H9 (cell line): Measurements from ENCODE around the gene ULK4. TPM values are rescaled to one million over a fixed set of nuclear protein-coding genes. Genes with fewer than 3 reads are reported as not detected.

Experiments
- DNase-seq: peaks from one replicate; pipeline ENCODE4 v3.0.0-alpha.2; 2017
- H2AFZ ChIP-seq: one replicate; pipeline ENCODE4 v1.6.1; 2013; ENCODE audit warnings: mild to moderate bottlenecking, low read length, control low read depth, moderate library complexity
- H2AK5ac ChIP-seq: 2 replicates; pipeline ENCODE4 v1.6.1; 2013; ENCODE audit warnings: low read length, control low read depth, mixed read lengths; ENCODE audit not compliant: insufficient read length
- H2BK120ac ChIP-seq: one replicate; pipeline ENCODE4 v1.6.1; 2013; ENCODE audit warnings: low read depth, mild to moderate bottlenecking, low read length, control low read depth, inconsistent platforms; ENCODE audit not compliant: poor library complexity, severe bottlenecking
- H2BK12ac ChIP-seq: 2 replicates; pipeline ENCODE4 v1.6.1; 2013; ENCODE audit warnings: low read length, control low read depth, mixed read lengths, low read depth; ENCODE audit not compliant: insufficient read length
- H2BK15ac ChIP-seq: 2 replicates; pipeline ENCODE4 v1.6.1; 2013; ENCODE audit warnings: low read depth, low read length, control low read depth
- H2BK20ac ChIP-seq: one replicate; pipeline ENCODE4 v1.6.1; 2013; ENCODE audit warnings: low read depth, mild to moderate bottlenecking, low read length, control low read depth, inconsistent platforms; ENCODE audit not compliant: poor library complexity, severe bottlenecking
- H2BK5ac ChIP-seq: 2 replicates; pipeline ENCODE4 v1.6.1; 2013; ENCODE audit warnings: low read length, control low read depth, mixed read lengths; ENCODE audit not compliant: insufficient read length
- H3K14ac ChIP-seq: 2 replicates; pipeline ENCODE4 v1.6.1; 2013; ENCODE audit warnings: low read length, control low read depth; ENCODE audit not compliant: insufficient read depth
- H3K18ac ChIP-seq: 2 replicates; pipeline ENCODE4 v1.6.1; 2013; ENCODE audit warnings: low read depth, mild to moderate bottlenecking, mixed read lengths, low read length, control low read depth; ENCODE audit not compliant: insufficient read length
- H3K23ac ChIP-seq: 2 replicates; pipeline ENCODE4 v1.6.1; 2013; ENCODE audit warnings: low read length, control low read depth, mixed read lengths, low read depth; ENCODE audit not compliant: insufficient read length
- H3K23me2 ChIP-seq: 2 replicates; pipeline ENCODE4 v1.6.1; 2013; ENCODE audit warnings: low read depth, mild to moderate bottlenecking, mixed read lengths, low read length, control low read depth; ENCODE audit not compliant: insufficient read length, poor library complexity, severe bottlenecking
- H3K27ac ChIP-seq: 2 replicates; pipeline ENCODE4 v1.5.1; 2013; ENCODE audit warnings: low read length, control low read depth, mixed read lengths, low read depth; ENCODE audit not compliant: insufficient read length
- H3K27me3 ChIP-seq: 2 replicates; pipeline ENCODE4 v1.6.1; 2013; ENCODE audit warnings: low read length, control low read depth, inconsistent platforms; ENCODE audit not compliant: insufficient read depth
- H3K4ac ChIP-seq: 2 replicates; pipeline ENCODE4 v1.6.1; 2013; ENCODE audit warnings: low read depth, mild to moderate bottlenecking, control low read depth, inconsistent platforms, low read length, moderate library complexity
- H3K4me1 ChIP-seq: 2 replicates; pipeline ENCODE4 v1.6.1; 2013; ENCODE audit warnings: low read length, control low read depth, inconsistent platforms; ENCODE audit not compliant: insufficient read depth
- H3K4me2 ChIP-seq: 2 replicates; pipeline ENCODE4 v1.6.1; 2013; ENCODE audit warnings: low read length, control low read depth, mixed read lengths; ENCODE audit not compliant: insufficient read length, insufficient read depth
- H3K56ac ChIP-seq: 2 replicates; pipeline ENCODE4 v1.6.1; 2013; ENCODE audit warnings: low read depth, mild to moderate bottlenecking, mixed read lengths, low read length, control low read depth; ENCODE audit not compliant: insufficient read length
- H3K79me1 ChIP-seq: 2 replicates; pipeline ENCODE4 v1.6.1; 2013; ENCODE audit warnings: low read depth, mild to moderate bottlenecking, moderate library complexity, low read length, control low read depth, inconsistent platforms; ENCODE audit not compliant: insufficient read depth, poor library complexity, severe bottlenecking
- H3K79me2 ChIP-seq: 2 replicates; pipeline ENCODE4 v1.6.1; 2013; ENCODE audit warnings: low read length, control low read depth, inconsistent platforms; ENCODE audit not compliant: insufficient read depth
- H3K9ac ChIP-seq: 2 replicates; pipeline ENCODE4 v1.6.1; 2013; ENCODE audit warnings: low read length, control low read depth, mixed read lengths; ENCODE audit not compliant: insufficient read length; ENCODE audit errors: extremely low read depth
- H3K9me3 ChIP-seq: one replicate; pipeline ENCODE4 v1.6.1; 2013; ENCODE audit warnings: low read depth, low read length, inconsistent platforms; ENCODE audit not compliant: control insufficient read depth
- H3T11ph ChIP-seq: one replicate; pipeline ENCODE4 v1.6.1; 2013; ENCODE audit warnings: mild to moderate bottlenecking, low read length, control low read depth, inconsistent platforms
- H4K20me1 ChIP-seq: one replicate; pipeline ENCODE4 v1.6.1; 2013; ENCODE audit not compliant: control insufficient read depth, insufficient read length, insufficient read depth
- H4K5ac ChIP-seq: 2 replicates; pipeline ENCODE4 v1.6.1; 2013; ENCODE audit warnings: low read depth, mild to moderate bottlenecking, mixed read lengths, low read length, control low read depth; ENCODE audit not compliant: insufficient read length
- H4K8ac ChIP-seq: replicated peaks from 2 replicates; pipeline ENCODE4 v1.6.1; 2013; ENCODE audit warnings: low read length, control low read depth, mixed read lengths, low read depth; ENCODE audit not compliant: insufficient read length
- H4K91ac ChIP-seq: 2 replicates; pipeline ENCODE4 v1.6.1; 2013; ENCODE audit warnings: low read depth, mild to moderate bottlenecking, moderate library complexity, mixed read lengths, low read length, control low read depth; ENCODE audit not compliant: insufficient read length
- H3K27ac Mint-ChIP-seq, 3 experiments: 2 replicates in 2 of 3; 3 replicates in 1 of 3; pipeline ENCODE4 v1.8.0; 2020 to 2021; ENCODE audit warnings: mixed read lengths in 3 of 3, mild to moderate bottlenecking in 1 of 3, moderate library complexity in 1 of 3
- H3K27me3 Mint-ChIP-seq: 2 replicates; pipeline ENCODE4 v1.8.0; 2021; ENCODE audit warnings: low read depth, mild to moderate bottlenecking, moderate library complexity, mixed read lengths
- H3K36me3 Mint-ChIP-seq, 3 experiments: 2 replicates in 2 of 3; 3 replicates in 1 of 3; pipeline ENCODE4 v1.8.0; 2020 to 2021; ENCODE audit warnings: low read depth in 3 of 3, mixed read lengths in 3 of 3; ENCODE audit not compliant: insufficient read depth in 1 of 3
- H3K4me1 Mint-ChIP-seq, 2 experiments: 2 replicates each; pipeline ENCODE4 v1.8.0; 2020; ENCODE audit warnings: mixed read lengths in 2 of 2
- H3K4me3 Mint-ChIP-seq, 2 experiments: 2 replicates in 1 of 2; 3 replicates in 1 of 2; pipeline ENCODE4 v1.8.0; 2020 to 2021; ENCODE audit warnings: mild to moderate bottlenecking in 2 of 2, mixed read lengths in 2 of 2, moderate library complexity in 1 of 2
- H3K9me3 Mint-ChIP-seq, 2 experiments: 2 replicates in 1 of 2; 3 replicates in 1 of 2; pipeline ENCODE4 v1.8.0; 2020; ENCODE audit warnings: mild to moderate bottlenecking in 2 of 2, mixed read lengths in 2 of 2, moderate library complexity in 1 of 2
- WGBS: extraction: QIAGEN DNeasy Blood & Tissue Kit; methylation state at CpG from one replicate; pipeline ENCODE4 v1.1.7; 2013; ENCODE audit warnings: missing lambda C conversion rate, low lambda C conversion rate, mixed read lengths; ENCODE audit not compliant: insufficient read length; ENCODE audit errors: extremely low coverage; 5-methylcytosine and 5-hydroxymethylcytosine counted together
- total RNA-seq: library from RNA; stranded (reverse); gene quantifications from 2 replicates; pipeline ENCODE4 v1.2.1, GENCODE V29; 2021
- TF ChIP-seq, protein P1 (sequence below): fragments of 200-600 bp; sonication (generic); conservative IDR thresholded peaks from 3 replicates; pipeline ENCODE4 v1.8.0; 2021; ENCODE audit warnings: antibody characterized with exemption, mild to moderate bottlenecking

Gene ULK4
- total RNA-seq, 1 experiment from 2014 or later, result 12.9 TPM

DNA sequence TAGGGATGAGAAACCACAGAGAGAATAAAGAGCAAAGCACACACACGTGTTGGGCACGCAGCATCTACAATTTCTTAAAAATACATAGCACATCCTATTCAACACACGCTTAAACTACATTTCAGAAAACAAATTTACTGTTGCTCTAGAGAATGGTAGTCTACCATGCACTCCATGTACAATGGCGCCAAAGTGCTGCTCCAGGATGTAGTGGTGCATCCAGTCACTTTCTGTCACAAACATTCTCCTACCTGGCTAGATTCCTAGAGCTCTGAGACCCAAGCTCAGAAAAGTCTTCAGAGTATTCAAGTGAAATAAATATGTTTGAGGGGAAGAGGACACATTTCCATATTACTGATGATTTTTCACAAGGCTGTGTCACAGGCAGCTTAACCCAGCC is 388.3 kb downstream of the ULK4 start:
- no peak overlapping the region for H2BK12ac ChIP-seq
- H3K27ac Mint-ChIP-seq, result no peak overlapping the region

More for the DNA sequence above, 388.3 kb downstream of the ULK4 start:
- H3K14ac ChIP-seq, result no peak overlapping the region
- TF ChIP-seq, protein P1, sequence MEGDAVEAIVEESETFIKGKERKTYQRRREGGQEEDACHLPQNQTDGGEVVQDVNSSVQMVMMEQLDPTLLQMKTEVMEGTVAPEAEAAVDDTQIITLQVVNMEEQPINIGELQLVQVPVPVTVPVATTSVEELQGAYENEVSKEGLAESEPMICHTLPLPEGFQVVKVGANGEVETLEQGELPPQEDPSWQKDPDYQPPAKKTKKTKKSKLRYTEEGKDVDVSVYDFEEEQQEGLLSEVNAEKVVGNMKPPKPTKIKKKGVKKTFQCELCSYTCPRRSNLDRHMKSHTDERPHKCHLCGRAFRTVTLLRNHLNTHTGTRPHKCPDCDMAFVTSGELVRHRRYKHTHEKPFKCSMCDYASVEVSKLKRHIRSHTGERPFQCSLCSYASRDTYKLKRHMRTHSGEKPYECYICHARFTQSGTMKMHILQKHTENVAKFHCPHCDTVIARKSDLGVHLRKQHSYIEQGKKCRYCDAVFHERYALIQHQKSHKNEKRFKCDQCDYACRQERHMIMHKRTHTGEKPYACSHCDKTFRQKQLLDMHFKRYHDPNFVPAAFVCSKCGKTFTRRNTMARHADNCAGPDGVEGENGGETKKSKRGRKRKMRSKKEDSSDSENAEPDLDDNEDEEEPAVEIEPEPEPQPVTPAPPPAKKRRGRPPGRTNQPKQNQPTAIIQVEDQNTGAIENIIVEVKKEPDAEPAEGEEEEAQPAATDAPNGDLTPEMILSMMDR, result no peak
- no peaks in the 10 kb centered on the region; a peak in 1 of 7 replicates for H3K36me3 Mint-ChIP-seq
- H3K9ac ChIP-seq, result no peak overlapping the region
- H3K27ac ChIP-seq, result no peak overlapping the region
- no peak overlapping the region for H2BK5ac ChIP-seq
- no peak overlapping the region for H3K23ac ChIP-seq
- H4K5ac ChIP-seq, result no peak overlapping the region
- no peak overlapping the region for H2BK120ac ChIP-seq
- H3T11ph ChIP-seq, result no peak overlapping the region
- no peaks in the 10 kb centered on the region for H3K9me3 Mint-ChIP-seq
- H3K27me3 ChIP-seq, result no peaks in the 10 kb centered on the region
- WGBS, result no CpG with 5 or more reads among the region's 4 CpGs
- H3K18ac ChIP-seq, result no peak overlapping the region
- H3K79me1 ChIP-seq, result no peaks in the 10 kb centered on the region
- no peak overlapping the region for H4K8ac ChIP-seq
- H2AFZ ChIP-seq, result no peak overlapping the region
- no peak overlapping the region for H3K4ac ChIP-seq
- peaks cover 58 to 62% of the 10 kb centered on the region in 2 experiments for H3K4me1 Mint-ChIP-seq
- no peaks in the 10 kb centered on the region for H4K20me1 ChIP-seq
- no peak overlapping the region for H3K4me2 ChIP-seq
- H3K4me1 ChIP-seq, result peaks cover 5% of the 10 kb centered on the region
- H3K56ac ChIP-seq, result no peak overlapping the region
- H3K4me3 Mint-ChIP-seq, result no peak overlapping the region
- H4K91ac ChIP-seq, result no peak overlapping the region
- DNase-seq, result no peak
- H3K27me3 Mint-ChIP-seq, result no peaks in the 10 kb centered on the region
- no peaks in the 10 kb centered on the region for H3K9me3 ChIP-seq
- H3K23me2 ChIP-seq, result no peaks in the 10 kb centered on the region
- no peaks in the 10 kb centered on the region for H3K79me2 ChIP-seq
- H2AK5ac ChIP-seq, result no peak overlapping the region
- no peak overlapping the region for H2BK20ac ChIP-seq
- no peak overlapping the region for H2BK15ac ChIP-seq
